Parathyroid adenoma (tissue), 2 donors: ENCODE data around the gene SLC27A2.

Experiments used
- H2AFZ ChIP-seq: fragments of 300-600 bp; sonication (generic); one replicate; pipeline ENCODE4 v1.7.0; 2017; ENCODE audit warnings: antibody characterized with exemption, mild to moderate bottlenecking
- H3K27ac ChIP-seq: fragments of 300-600 bp; sonication (generic); one replicate; pipeline ENCODE4 v1.7.0; 2017
- H3K27me3 ChIP-seq: fragments of 300-600 bp; sonication (generic); one replicate; pipeline ENCODE4 v1.7.0; 2017; ENCODE audit warnings: low read length; ENCODE audit not compliant: control insufficient read depth, insufficient read depth
- H3K36me3 ChIP-seq: fragments of 300-600 bp; sonication (generic); one replicate; pipeline ENCODE4 v1.7.0; 2017; ENCODE audit warnings: low read length; ENCODE audit not compliant: control insufficient read depth, insufficient read depth
- H3K4me1 ChIP-seq: fragments of 300-600 bp; sonication (generic); one replicate; pipeline ENCODE4 v1.7.0; 2017; ENCODE audit warnings: control low read depth
- H3K4me2 ChIP-seq: fragments of 300-600 bp; sonication (generic); one replicate; pipeline ENCODE4 v1.7.0; 2017; ENCODE audit warnings: low read length
- H3K4me3 ChIP-seq: fragments of 300-600 bp; sonication (generic); one replicate; pipeline ENCODE4 v1.7.0; 2017; ENCODE audit warnings: low read depth, low read length
- H3K79me2 ChIP-seq: fragments of 300-600 bp; sonication (generic); one replicate; pipeline ENCODE4 v1.7.0; 2017; ENCODE audit warnings: control low read depth
- H3K9ac ChIP-seq: fragments of 300-600 bp; sonication (generic); one replicate; pipeline ENCODE4 v1.7.0; 2017; ENCODE audit warnings: mild to moderate bottlenecking
- H3K9me3 ChIP-seq: fragments of 300-600 bp; sonication (generic); one replicate; pipeline ENCODE4 v1.7.0; 2017; ENCODE audit warnings: low read length; ENCODE audit not compliant: control insufficient read depth
- TF ChIP-seq, protein P1 (sequence below): fragments of 300-600 bp; sonication (generic); IDR thresholded peaks from one replicate; pipeline ENCODE4 v1.7.0; 2017; ENCODE audit warnings: antibody characterized with exemption, mild to moderate bottlenecking
- donor health status: primary hyperparathyroidism.

Gene SLC27A2

DNA sequence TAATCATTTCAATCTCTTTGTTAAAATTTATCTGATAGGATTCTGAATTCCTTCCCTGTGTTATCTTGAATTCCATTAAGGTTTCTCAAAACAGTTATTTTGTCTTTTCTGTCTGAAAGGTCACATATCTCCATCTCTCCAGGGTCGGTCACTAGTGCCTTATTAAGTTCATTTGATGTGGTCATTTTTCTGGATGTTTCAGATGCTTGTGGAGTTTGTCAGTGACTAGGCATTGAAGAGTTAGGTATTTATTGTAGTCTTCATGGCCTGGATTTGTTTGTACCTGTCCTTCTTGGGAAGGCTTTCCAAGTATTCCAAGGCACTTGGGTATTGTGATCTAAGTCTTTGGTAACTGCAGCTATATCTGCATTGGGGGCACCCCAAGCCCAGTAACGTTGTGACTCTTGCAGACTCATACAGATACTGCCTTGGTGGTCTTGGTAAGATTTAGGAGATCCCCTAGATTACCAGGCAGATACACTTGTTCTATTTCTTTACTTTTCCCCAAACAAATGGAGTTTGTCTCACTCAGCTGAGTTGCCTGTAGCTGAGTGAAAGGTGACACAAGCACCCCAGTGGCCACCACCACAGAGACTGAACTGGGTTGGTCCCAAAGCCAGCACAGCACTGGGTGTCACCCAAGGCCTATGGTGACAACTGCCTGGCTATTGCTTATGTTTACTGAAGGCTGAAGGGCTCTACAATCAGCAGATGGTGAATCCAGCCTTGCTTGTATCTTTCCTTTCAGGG, 18.9 kb upstream of the SLC27A2 start:
- no peaks in the 10 kb centered on the region for H3K9me3 ChIP-seq
- no peaks in the 10 kb centered on the region for H3K4me1 ChIP-seq
- no peak overlapping the region for H3K9ac ChIP-seq
- no peaks in the 10 kb centered on the region for H3K79me2 ChIP-seq
- H3K4me3 ChIP-seq, result no peak overlapping the region
- TF ChIP-seq, protein P1, sequence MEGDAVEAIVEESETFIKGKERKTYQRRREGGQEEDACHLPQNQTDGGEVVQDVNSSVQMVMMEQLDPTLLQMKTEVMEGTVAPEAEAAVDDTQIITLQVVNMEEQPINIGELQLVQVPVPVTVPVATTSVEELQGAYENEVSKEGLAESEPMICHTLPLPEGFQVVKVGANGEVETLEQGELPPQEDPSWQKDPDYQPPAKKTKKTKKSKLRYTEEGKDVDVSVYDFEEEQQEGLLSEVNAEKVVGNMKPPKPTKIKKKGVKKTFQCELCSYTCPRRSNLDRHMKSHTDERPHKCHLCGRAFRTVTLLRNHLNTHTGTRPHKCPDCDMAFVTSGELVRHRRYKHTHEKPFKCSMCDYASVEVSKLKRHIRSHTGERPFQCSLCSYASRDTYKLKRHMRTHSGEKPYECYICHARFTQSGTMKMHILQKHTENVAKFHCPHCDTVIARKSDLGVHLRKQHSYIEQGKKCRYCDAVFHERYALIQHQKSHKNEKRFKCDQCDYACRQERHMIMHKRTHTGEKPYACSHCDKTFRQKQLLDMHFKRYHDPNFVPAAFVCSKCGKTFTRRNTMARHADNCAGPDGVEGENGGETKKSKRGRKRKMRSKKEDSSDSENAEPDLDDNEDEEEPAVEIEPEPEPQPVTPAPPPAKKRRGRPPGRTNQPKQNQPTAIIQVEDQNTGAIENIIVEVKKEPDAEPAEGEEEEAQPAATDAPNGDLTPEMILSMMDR, result no peak
- no peak overlapping the region for H3K27ac ChIP-seq
- H3K4me2 ChIP-seq, result no peak overlapping the region
- H3K36me3 ChIP-seq, result no peaks in the 10 kb centered on the region
- no peak overlapping the region for H2AFZ ChIP-seq
- H3K27me3 ChIP-seq, result no peaks in the 10 kb centered on the region

DNA sequence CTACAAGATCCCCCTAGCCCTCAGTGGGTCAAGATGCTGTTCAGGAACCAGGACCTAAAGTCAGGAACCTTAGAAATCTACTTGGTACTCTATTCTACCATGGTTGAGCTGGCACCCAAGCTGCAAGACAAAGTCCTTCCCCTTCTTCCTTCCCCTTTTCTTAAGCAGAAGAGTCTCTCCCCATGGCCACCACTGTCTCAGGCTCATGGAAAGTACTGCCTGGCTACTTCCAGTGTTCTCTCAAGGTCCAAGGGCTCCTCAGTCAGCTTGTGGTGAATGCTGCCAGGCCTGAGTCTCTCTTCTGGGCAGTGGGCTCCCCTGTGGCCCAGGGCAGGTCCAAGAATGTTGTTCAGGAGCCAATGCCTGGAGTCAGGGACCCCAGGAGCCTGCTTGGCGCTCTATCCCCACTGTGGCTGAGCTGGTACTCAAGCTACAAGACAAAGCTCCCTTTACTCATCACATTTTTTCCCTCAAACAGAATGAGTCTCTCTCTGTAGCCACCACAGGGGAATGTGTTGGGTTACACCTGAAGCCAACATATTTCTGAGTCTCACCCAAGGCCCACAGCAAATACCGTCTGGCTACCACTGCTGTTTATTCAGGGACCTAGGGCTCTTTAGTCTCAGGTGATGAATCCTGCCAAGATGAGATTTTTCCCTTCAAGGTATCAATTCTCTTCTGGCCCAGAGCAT, 18.1 kb upstream of the SLC27A2 start:
- Histone ChIP-seq H3K4me1 (no peaks in the 10 kb centered on the region), H3K4me3 (no peak overlapping the region), H3K4me2 (no peak overlapping the region), H3K36me3 (no peaks in the 10 kb centered on the region), H3K9me3 (no peaks in the 10 kb centered on the region), H3K79me2 (no peaks in the 10 kb centered on the region), H3K27me3 (no peaks in the 10 kb centered on the region), H3K27ac (no peak overlapping the region), H2AFZ (no peak overlapping the region), H3K9ac (no peak overlapping the region)
- TF ChIP-seq, protein P1, result no peak

DNA sequence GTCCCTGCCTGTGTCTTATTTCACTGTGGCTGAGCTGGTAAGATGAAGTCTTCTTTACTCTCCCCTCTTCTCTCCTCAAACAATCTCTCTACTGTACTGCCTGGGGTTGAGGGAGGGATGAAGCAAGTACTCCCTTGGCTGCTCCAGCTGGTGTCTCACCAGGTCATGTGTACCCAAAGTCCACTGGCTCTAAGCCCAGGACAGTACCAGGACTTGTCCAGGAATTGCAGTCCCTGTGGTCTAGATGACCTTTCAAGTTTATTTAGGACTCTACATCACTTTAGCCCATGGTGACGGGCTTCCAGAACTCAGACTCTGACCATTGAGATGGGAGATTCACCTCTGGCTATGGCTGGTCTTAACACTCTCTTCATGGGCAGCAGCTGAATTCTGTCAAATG, 17.5 kb upstream of the SLC27A2 start:
- Histone ChIP-seq H3K4me2 (no peak overlapping the region), H3K4me1 (no peaks in the 10 kb centered on the region), H3K4me3 (no peak overlapping the region), H3K9me3 (no peaks in the 10 kb centered on the region), H3K27me3 (no peaks in the 10 kb centered on the region), H3K79me2 (no peaks in the 10 kb centered on the region), H2AFZ (no peak overlapping the region), H3K9ac (no peak overlapping the region), H3K36me3 (no peaks in the 10 kb centered on the region), H3K27ac (no peak overlapping the region)
- TF ChIP-seq, protein P1, result no peak

DNA sequence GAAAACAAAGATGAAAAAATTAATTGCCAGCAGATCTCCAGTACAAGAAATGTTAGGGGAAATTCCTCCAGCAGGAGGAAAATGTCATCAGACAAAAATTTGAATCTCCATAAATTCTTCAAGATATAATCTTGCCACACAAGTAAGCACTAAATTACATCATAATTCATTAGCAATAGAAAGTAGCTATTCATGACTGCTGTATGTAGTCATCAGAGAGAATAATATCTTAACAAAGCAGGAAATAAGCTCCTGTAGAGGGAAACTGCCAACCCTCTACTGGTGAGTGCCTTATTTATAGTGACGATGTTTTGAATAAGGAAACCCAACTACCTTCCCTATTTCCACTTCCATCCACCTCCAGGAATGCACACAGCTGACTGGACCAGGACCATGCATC, 15.8 kb upstream of the SLC27A2 start:
- Histone ChIP-seq H3K4me3 (no peak overlapping the region), H3K9me3 (no peaks in the 10 kb centered on the region), H3K27me3 (no peaks in the 10 kb centered on the region), H3K4me1 (no peaks in the 10 kb centered on the region), H3K9ac (no peak overlapping the region), H3K79me2 (no peaks in the 10 kb centered on the region), H2AFZ (no peak overlapping the region), H3K36me3 (no peaks in the 10 kb centered on the region), H3K4me2 (no peak overlapping the region), H3K27ac (no peak overlapping the region)
- TF ChIP-seq, protein P1, result no peak
